ENCODE measurements around the gene COBLL1.

DNA sequence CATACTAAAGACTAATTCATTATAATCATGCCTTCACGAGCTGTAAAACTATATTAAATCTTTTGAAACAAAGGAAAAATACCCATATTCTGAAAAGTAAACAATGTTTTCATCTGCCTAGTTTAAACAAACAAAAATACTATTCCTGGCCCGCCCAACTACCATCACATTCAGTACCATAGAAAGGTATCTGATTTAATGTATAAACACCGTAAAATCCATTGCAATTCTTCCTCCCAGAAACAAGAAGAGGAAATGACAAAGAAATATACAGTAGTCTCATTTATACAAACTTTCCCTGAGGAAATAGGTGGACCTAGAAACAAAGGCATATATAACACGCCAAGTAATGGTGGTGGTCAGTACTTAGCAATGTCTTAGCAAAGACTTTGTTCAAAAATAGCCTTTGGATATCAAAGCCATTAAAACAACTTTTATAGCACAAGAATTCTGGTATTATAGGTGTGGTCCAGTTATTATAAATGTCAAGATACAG lies 71.2 kb downstream of the COBLL1 start:
- TF ChIP-seq PRDM2 (tag by site-specific recombination; IDR thresholded peaks at IDR 0.05; ENCODE audit: borderline replicate concordance), result no peak
- TF ChIP-seq ZIC2 (tag by site-specific recombination; IDR thresholded peaks at IDR 0.05), result no peak
- TF ChIP-seq, protein P1, sequence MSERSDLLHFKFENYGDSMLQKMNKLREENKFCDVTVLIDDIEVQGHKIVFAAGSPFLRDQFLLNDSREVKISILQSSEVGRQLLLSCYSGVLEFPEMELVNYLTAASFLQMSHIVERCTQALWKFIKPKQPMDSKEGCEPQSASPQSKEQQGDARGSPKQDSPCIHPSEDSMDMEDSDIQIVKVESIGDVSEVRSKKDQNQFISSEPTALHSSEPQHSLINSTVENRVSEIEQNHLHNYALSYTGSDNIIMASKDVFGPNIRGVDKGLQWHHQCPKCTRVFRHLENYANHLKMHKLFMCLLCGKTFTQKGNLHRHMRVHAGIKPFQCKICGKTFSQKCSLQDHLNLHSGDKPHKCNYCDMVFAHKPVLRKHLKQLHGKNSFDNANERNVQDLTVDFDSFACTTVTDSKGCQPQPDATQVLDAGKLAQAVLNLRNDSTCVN (tag by site-specific recombination; optimal IDR thresholded peaks at IDR 0.05), result no peak
- TF ChIP-seq, protein P2, sequence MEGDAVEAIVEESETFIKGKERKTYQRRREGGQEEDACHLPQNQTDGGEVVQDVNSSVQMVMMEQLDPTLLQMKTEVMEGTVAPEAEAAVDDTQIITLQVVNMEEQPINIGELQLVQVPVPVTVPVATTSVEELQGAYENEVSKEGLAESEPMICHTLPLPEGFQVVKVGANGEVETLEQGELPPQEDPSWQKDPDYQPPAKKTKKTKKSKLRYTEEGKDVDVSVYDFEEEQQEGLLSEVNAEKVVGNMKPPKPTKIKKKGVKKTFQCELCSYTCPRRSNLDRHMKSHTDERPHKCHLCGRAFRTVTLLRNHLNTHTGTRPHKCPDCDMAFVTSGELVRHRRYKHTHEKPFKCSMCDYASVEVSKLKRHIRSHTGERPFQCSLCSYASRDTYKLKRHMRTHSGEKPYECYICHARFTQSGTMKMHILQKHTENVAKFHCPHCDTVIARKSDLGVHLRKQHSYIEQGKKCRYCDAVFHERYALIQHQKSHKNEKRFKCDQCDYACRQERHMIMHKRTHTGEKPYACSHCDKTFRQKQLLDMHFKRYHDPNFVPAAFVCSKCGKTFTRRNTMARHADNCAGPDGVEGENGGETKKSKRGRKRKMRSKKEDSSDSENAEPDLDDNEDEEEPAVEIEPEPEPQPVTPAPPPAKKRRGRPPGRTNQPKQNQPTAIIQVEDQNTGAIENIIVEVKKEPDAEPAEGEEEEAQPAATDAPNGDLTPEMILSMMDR (tag by site-specific recombination; IDR thresholded peaks at IDR 0.05), result no peak
- no peak for TF ChIP-seq ZNF184 (tag by site-specific recombination; IDR thresholded peaks at IDR 0.05)
- no peak for TF ChIP-seq YY1 (tag by site-specific recombination; IDR thresholded peaks at IDR 0.05)
- no peak for TF ChIP-seq ZNF747 (tag by site-specific recombination; IDR thresholded peaks at IDR 0.05)
- TF ChIP-seq KLF16 (tag by site-specific recombination; IDR thresholded peaks at IDR 0.05), result no peak

Measured in HEK293 (cell line).